ENCODE data around the gene CELF4.

- TF ChIP-seq POLR2AphosphoS5 (IDR thresholded peaks at IDR 0.05; ENCODE audit: low read depth, low read length) (no peak), POU2F2 (IDR thresholded peaks at IDR 0.05; ENCODE audit: low read depth, low read length) (no peak), POLR2A (IDR thresholded peaks at IDR 0.05; ENCODE audit: low read depth, low read length) (no peak), TAF1 (IDR thresholded peaks at IDR 0.05; ENCODE audit: low read depth, low read length) (no peak)
Measured at GRCh38 chr18:37322492-37323035, 243.0 kb downstream of the CELF4 start.

Data from GM12891 (cell line).